K562 (cell line): ENCODE data around the gene TTC23L. TPM values are rescaled to one million over a fixed set of nuclear protein-coding genes. Genes with fewer than 3 reads are reported as not detected.

Experiments
- C11orf30 ChIP-seq: fragments of 450-650 bp; IDR thresholded peaks from 2 replicates; pipeline ENCODE4 v1.6.1; 2016; ENCODE audit warnings: low read depth, mild to moderate bottlenecking
- CBFB ChIP-seq: sonication (generic); formaldehyde crosslinking; IDR thresholded peaks from 2 replicates; pipeline ENCODE4 v1.4.0; 2020; ENCODE audit warnings: mild to moderate bottlenecking, missing genetic modification reagents
- CHD7 ChIP-seq: fragments of 200-600 bp; sonication (generic); IDR thresholded peaks from one replicate; pipeline ENCODE4 v1.6.1; 2012; ENCODE audit warnings: mild to moderate bottlenecking, low read depth, low read length, inconsistent platforms
- PBX2 ChIP-seq, 2 experiments: IDR thresholded peaks in 1 of 2; conservative IDR thresholded peaks in 1 of 2; 2 replicates each; pipeline ENCODE4 v1.6.1; 2016; ENCODE audit warnings: low read depth in 2 of 2, mild to moderate bottlenecking in 1 of 2, missing compliant biosample characterization in 1 of 2, missing genetic modification characterization in 1 of 2, moderate library complexity in 1 of 2
- TAF15 ChIP-seq: fragments of 200-400 bp; formaldehyde crosslinking; IDR thresholded peaks from 2 replicates; pipeline ENCODE4 v1.6.1; 2017; ENCODE audit warnings: mild to moderate bottlenecking, low read depth, low read length, moderate library complexity
- USF1 ChIP-seq: sonication (generic); formaldehyde crosslinking; IDR thresholded peaks from 2 replicates; pipeline ENCODE4 v1.9.0; 2022; ENCODE audit warnings: mild to moderate bottlenecking, missing genetic modification reagents
- VEZF1 ChIP-seq: fragments of 200-800 bp; sonication (Bioruptor generic); IDR thresholded peaks from 2 replicates; pipeline ENCODE4 v1.6.1; 2017; ENCODE audit warnings: missing genetic modification characterization, missing compliant biosample characterization
- ZKSCAN8 ChIP-seq: fragments of 200-800 bp; sonication (Bioruptor generic); IDR thresholded peaks from 2 replicates; pipeline ENCODE4 v1.6.1; 2016; ENCODE audit warnings: missing genetic modification characterization, missing compliant biosample characterization
- ZNF511 ChIP-seq: sonication (generic); formaldehyde crosslinking; IDR thresholded peaks from 2 replicates; pipeline ENCODE4 v1.8.0; 2022; ENCODE audit warnings: mild to moderate bottlenecking, missing genetic modification reagents
- ZNF778 ChIP-seq: fragments of 450-650 bp; formaldehyde crosslinking; IDR thresholded peaks from 2 replicates; pipeline ENCODE4 v1.4.0; 2020; ENCODE audit warnings: mild to moderate bottlenecking, moderate library complexity
- polyA plus RNA-seq, 8 experiments: library from polyadenylated mRNA; depleted of rRNA in 4 of 8; stranded (reverse) in 5 of 8; unstranded in 3 of 8; fragments of >200 nt; fragmentation: Nextera tagmentation in 2 of 8; fragmentation: Illumina TruSeq in 1 of 8; extraction: Ambion mirVana in 2 of 8; extraction: Trizol in 1 of 8; gene quantifications; 2 replicates each; pipeline versions ENCODE4 v1.2.1 to v1.2.3, GENCODE V29; 2011 to 2014; ENCODE audit warnings: inconsistent platforms in 1 of 8, missing spikeins in 1 of 8
- total RNA-seq, 7 experiments: library from RNA; depleted of rRNA in 6 of 7; stranded (reverse); fragments of >200 nt in 6 of 7; fragmentation: Illumina TruSeq in 2 of 7; extraction: Trizol in 2 of 7; gene quantifications; 2 replicates each; pipeline versions ENCODE4 v1.2.1 to v1.2.3, GENCODE V29; 2011 to 2021; ENCODE audit warnings: low replicate concordance in 1 of 7

Gene TTC23L
- total and polyA plus RNA-seq, 9 of the 15 experiments (the other 6 are each of a cell fraction or from before 2014, with no cell fraction given): 0.03 to 0.32 (median 0.14) TPM; not detected in 2

GRCh38 chr5:34849253-34849652 lies 10.3 kb downstream of the TTC23L start (continued):
- TF ChIP-seq PBX2 (CRISPR knock-in tag; IDR thresholded peaks at IDR 0.05; ENCODE audit: low read depth) (no peak), PBX2 (tag; conservative IDR thresholded peaks at IDR 0.05; ENCODE audit: low read depth) (peak; percentile 70), CHD7 (no peak), C11orf30 (peak; percentile 91), ZKSCAN8 (CRISPR knock-in tag) (no peak), USF1 (CRISPR knock-in tag) (no peak), CBFB (CRISPR knock-in tag) (no peak), VEZF1 (CRISPR knock-in tag) (no peak), ZNF778 (CRISPR knock-in tag) (no peak), TAF15 (no peak), ZNF511 (CRISPR knock-in tag) (no peak)
